ENCODE measurements around the gene GJA5. TPM values are rescaled to one million over a fixed set of nuclear protein-coding genes. Genes with fewer than 3 reads are reported as not detected.

The GJA5 gene
- total RNA-seq, 4 donors from 2014 or later: 2.7 to 50.7 (median 20.2) TPM

DNA sequence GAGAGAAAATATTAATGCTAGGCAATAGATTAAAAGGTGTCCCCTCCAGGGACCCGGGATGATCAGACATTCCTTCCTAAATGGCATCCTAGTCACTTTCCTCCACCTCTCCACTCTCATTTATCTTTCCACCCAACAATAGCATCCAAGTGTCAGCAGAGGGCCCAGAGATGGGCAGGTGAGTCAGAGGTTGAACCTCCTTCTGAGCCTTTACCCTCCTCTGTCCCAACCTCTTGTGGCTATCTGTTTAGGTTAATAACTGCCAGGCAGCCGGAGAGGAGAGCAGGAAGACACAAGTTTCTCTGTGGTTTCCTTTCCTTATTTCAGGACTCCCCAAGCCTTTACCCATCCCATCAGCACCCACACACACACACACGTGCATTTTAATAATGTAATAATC is 4.1 kb downstream of the GJA5 start:
- H3K27ac ChIP-seq: no peak overlapping the region
- WGBS, 2 donors: 55 to 56% methylated on average over 3 of the region's 3 CpGs

GRCh38 chr1:147754661-147755060 is 5.7 kb downstream of the GJA5 start:
- Histone ChIP-seq H3K4me3 (no peak overlapping the region), H3K27me3 (no peaks in the 10 kb centered on the region), H3K36me3 (no peaks in the 10 kb centered on the region), H3K27ac (no peak overlapping the region), H3K4me1 (peaks cover 0 to 10% (median 2%) of the 10 kb centered on the region in 4 donors), H3K9me3 (no peaks in the 10 kb centered on the region)
- DNase-seq (ENCODE audit: low spot score in 2 of 2): no peak
- 84% methylated on average over 2 of the region's 2 CpGs for WGBS, 2 donors
- TF ChIP-seq POLR2A (IDR thresholded peaks at IDR 0.05) (no peak), CTCF (IDR thresholded peaks at IDR 0.05) (no peak), EP300 (IDR thresholded peaks at IDR 0.05) (no peak)

More for the DNA sequence above, 4.1 kb downstream of the GJA5 start:
- DNase-seq (ENCODE audit: low spot score in 2 of 2): no peak
- Histone ChIP-seq H3K9me3 (no peaks in the 10 kb centered on the region), H3K4me1 (peaks cover 0 to 10% (median 2%) of the 10 kb centered on the region in 4 donors), H3K27me3 (no peaks in the 10 kb centered on the region), H3K4me3 (no peak overlapping the region), H3K36me3 (no peaks in the 10 kb centered on the region)
- TF ChIP-seq EP300 (IDR thresholded peaks at IDR 0.05) (no peak), CTCF (IDR thresholded peaks at IDR 0.05) (no peak), POLR2A (IDR thresholded peaks at IDR 0.05) (no peak)

DNA sequence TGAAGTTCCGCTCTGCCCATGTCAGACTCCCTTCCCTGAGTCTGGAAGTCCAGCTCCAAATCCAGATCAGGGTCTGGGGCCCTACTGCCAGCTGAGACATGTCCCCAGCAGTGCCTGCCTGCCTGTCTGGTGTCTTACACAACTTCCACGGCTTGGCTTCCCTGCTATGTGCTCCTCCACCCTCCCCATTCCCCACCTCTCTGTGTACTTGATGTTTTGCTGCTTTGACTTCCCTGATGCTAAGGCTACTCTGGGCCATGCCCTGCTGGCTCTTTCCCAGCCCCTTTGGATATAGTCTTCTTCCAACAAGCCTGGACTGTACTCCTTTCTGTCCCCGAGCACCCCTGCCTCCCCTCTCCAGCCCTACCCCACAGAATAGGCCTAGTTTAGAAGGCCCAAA is 7.3 kb downstream of the GJA5 start:
- Histone ChIP-seq H3K36me3 (no peaks in the 10 kb centered on the region), H3K4me1 (peaks cover 0 to 10% (median 2%) of the 10 kb centered on the region in 4 donors), H3K9me3 (no peaks in the 10 kb centered on the region), H3K27me3 (no peaks in the 10 kb centered on the region), H3K4me3 (no peak overlapping the region), H3K27ac (no peak overlapping the region)
- WGBS, 2 donors: 58 to 67% methylated on average over 3 of the region's 3 CpGs
- no peak for DNase-seq (ENCODE audit: low spot score in 2 of 2)
- TF ChIP-seq EP300 (IDR thresholded peaks at IDR 0.05): no peak
- TF ChIP-seq CTCF (IDR thresholded peaks at IDR 0.05): no peak
- TF ChIP-seq POLR2A (IDR thresholded peaks at IDR 0.05): no peak

DNA sequence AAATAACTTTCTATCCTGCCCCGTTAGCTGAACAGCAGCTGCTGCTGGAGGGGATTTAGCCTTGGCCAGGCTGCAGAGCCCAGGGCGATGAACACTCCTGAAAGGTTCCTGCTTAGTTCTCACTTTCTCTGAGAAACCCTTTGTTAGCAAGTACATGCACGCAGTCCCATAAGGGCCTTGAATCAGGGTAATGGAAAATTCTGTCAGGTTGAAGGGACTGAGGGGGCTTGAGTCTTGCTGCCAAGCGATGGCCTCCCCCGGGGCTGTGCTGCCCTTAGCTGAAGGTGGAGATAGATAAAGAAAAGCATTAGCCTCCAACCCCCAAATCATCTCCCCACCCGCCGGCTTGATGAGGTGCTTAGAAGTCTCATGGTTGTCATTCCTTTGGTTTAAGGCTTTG is 7.9 kb downstream of the GJA5 start:
- H3K4me3 ChIP-seq: no peak overlapping the region
- no peak overlapping the region for H3K27ac ChIP-seq
- 67 to 68% methylated on average over 7 of the region's 7 CpGs for WGBS, 2 donors
- TF ChIP-seq POLR2A (IDR thresholded peaks at IDR 0.05) (no peak), CTCF (IDR thresholded peaks at IDR 0.05) (no peak), EP300 (IDR thresholded peaks at IDR 0.05) (no peak)
- H3K9me3 ChIP-seq: no peaks in the 10 kb centered on the region
- no peaks in the 10 kb centered on the region for H3K36me3 ChIP-seq
- peaks cover 0 to 8% (median 2%) of the 10 kb centered on the region in 4 donors for H3K4me1 ChIP-seq
- DNase-seq (ENCODE audit: low spot score in 2 of 2): no peak
- H3K27me3 ChIP-seq: no peaks in the 10 kb centered on the region

DNA sequence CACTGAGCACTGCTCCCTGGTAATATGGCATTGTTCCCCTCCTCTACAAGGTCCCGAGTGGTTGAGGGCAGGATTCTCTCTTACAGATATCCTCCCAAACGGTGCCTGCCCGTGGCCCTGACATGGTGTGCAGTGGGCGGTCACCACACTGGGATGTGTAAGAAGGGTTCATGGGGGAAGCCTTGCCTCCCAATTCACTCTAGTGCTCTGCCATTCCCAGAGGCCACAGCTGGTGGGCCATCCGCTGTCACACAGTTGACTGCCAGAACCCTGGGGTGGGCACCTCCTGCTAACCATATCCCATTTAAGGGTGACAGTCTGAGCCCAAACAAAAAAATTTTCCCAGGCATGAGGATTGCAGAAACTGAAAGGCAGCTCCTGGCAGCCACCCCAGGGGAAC is 9.1 kb downstream of the GJA5 start:
- Histone ChIP-seq H3K36me3 (no peaks in the 10 kb centered on the region), H3K4me3 (no peak overlapping the region), H3K4me1 (no peaks in the 10 kb centered on the region), H3K27ac (no peak overlapping the region), H3K9me3 (no peaks in the 10 kb centered on the region), H3K27me3 (no peaks in the 10 kb centered on the region)
- TF ChIP-seq CTCF (IDR thresholded peaks at IDR 0.05) (no peak), EP300 (IDR thresholded peaks at IDR 0.05) (no peak), POLR2A (IDR thresholded peaks at IDR 0.05) (no peak)
- no peak for DNase-seq (ENCODE audit: low spot score in 2 of 2)
- WGBS, 2 donors: 80 to 85% methylated on average over 5 of the region's 5 CpGs
